Right forelimb (tissue), 1 donor: ENCODE measurements around the gene DCTD.

ENCODE experiments used
- DNase-seq: peaks from one replicate; pipeline ENCODE4 v3.0.0-alpha.2; 2018

The DCTD gene

DNA sequence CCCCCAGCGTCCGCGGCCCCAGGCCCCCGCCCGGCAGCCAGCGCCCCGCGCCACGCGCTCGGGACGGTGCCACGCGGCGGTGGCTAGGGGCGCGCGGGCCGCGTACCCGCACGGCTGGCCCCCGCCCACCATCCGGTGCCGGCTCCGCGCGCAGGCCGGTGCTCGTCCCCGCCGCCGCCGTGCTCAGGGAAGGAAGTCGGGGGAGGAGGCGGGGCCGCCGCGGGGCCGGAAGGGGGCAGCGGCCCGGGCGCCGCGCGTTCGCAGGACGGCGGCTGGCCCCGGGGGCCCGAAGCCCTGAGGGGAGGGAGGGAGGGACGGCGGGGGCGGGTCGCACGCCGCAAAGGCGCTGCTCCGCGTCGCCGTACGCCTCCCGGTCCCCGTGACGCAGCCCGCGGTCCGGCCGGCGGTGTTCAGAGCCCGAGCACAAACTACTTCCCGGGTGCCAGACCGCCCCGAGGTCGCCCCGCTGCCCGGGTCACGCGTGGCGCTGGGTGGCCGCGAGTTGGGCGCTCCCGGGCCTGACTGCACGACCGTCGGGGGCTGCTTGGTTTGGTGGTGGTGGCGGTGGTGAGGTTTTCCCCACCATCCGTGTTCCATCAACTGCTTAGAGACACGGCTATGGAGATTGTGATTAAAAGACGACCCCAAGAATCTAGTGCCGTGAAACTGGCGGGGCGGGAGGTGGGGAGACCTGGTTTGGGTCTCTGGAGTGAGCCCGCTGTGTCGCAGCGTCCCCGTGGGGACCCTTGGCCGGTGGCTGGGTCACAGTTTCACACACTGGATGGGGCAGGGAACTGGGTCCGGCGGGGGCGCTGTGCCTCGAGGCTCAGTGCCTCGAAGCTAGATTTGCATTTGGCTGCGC, at the start of gene DCTD:
Gene DCTD (minus strand): TSS at position 205 of the 862 bp plus-strand sequence. CDS start 1,818 bp downstream, outside the sequence.
- peak; percentile 84 for DNase-seq

DNA sequence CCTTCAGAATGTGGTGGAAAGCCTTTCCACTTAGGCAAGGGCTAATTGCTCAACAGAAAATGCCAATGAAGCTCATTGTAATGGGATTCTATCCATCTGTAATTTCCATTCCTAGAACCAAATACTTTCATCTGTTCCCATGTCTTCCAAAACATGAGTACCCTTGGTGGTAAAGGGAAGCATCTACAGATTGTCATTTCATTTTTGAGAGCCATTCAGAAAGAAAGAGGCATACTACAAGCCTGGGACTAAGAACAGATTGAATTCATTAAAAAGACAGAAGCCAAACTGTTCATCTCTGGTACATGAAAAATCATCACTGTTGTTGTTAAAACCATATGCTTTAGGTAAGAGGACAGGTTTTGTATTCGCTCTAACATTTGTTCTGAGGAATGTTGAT, 43.6 kb upstream of the DCTD start:
- no peak for DNase-seq

DNA sequence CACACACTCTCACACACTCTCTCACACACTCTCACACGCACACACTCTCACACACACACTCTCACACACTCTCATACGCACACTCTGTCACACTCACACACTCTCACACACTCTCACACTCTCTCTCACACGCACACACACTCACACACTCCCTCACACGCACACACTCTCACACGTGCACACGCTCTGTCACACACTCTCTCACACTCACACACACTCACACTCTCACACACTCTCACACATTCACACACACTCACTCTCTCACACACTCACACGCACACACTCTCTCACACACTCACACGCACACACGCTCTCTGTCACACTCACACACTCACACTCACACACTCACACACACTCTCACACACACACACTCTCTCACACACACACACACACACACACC, 43.0 kb upstream of the DCTD start:
- DNase-seq, result no peak

DNA sequence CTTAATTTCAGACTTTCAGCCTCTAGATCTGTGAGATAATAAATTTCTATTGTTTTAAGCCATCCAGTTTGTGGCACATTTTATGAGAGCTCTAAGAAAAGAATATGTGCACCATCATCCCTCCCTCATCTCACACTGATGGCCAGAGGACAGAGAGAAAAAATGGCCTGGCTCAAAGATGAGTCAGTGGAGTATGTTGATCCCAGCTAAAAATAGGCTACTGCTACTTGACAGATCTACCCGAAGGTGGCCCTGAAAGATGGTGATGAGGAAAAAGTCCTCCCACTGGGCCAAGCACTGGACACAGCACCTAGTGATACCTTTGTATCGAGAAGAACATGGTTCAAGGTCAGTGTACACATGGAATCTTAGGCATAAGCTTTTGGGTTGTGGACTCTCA, 38.2 kb upstream of the DCTD start:
- DNase-seq, result no peak

DNA sequence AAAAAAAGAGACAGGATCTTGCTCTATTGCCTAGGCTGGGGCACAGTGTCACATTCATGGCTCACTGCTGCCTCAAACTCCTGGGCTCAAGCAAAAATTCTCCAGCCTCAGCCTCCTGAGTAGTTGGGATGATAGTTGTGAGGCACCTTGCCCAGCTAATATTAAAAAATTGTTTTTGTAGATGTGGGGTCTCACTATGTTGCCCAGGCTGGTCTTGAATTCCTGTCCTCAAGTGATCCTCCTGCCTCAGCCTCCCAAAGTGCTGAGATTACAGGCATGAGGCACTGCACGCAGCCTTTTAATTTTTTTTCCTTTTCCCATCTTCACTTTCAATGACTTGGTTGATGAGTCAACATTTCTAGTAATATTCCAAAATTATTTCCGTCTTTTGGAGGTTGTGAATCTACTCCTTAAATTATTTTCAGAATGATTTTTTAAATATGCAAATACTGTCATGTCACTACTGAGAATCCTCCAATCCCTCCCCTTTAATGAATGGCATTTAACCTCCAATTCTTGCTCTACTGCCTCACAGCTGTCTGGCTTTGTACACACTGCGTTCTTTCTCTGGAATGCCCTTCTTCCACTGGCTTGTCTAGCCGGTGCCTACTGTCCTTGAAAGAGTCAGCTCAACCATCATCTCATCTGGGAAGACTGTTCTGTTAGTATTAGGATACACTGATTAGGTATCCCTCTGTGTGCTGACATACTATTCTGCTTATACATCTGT, 27.5 kb upstream of the DCTD start:
- DNase-seq, result no peak

DNA sequence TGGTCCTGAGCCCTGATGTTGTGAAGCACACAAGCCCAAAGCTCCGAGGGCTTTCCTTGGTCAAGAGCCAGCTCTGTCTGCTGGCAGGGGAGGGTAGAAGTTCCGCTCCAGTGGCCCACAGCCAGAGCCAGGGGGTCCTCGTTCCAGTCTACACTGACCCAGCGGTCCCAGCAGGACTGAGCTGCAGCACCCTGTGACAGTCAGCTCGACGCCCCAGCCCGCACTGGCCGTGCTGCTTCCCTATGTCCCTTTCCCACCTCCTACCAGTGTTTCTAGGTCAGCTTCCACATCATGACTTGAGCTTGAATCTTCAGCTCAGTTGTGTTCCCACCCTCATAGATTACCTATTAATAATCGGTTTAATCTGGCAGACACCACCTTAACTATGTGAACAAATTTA, 22.5 kb upstream of the DCTD start:
- no peak for DNase-seq

DNA sequence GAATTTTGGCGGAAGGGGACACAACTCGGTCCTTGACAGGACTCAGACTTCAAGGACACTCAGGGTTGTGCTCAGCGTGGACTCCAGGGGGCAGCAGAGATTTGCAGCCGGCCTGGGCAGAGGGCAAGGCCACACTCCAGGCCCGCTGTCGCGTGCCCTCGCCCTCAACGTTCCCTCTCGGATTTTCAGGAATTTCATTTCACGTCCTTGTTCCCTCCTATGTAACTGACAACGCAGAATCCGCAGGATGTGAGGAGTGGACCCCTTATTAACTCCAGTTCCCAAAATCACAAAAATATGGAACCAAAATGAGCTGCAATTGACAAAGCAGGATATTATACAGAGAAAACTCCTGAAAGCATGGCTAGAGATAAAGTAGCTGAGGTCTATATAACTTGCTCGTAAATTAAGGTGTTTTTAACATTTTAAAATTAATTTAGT, 21.0 kb upstream of the DCTD start:
- DNase-seq, result peak; percentile 73

DNA sequence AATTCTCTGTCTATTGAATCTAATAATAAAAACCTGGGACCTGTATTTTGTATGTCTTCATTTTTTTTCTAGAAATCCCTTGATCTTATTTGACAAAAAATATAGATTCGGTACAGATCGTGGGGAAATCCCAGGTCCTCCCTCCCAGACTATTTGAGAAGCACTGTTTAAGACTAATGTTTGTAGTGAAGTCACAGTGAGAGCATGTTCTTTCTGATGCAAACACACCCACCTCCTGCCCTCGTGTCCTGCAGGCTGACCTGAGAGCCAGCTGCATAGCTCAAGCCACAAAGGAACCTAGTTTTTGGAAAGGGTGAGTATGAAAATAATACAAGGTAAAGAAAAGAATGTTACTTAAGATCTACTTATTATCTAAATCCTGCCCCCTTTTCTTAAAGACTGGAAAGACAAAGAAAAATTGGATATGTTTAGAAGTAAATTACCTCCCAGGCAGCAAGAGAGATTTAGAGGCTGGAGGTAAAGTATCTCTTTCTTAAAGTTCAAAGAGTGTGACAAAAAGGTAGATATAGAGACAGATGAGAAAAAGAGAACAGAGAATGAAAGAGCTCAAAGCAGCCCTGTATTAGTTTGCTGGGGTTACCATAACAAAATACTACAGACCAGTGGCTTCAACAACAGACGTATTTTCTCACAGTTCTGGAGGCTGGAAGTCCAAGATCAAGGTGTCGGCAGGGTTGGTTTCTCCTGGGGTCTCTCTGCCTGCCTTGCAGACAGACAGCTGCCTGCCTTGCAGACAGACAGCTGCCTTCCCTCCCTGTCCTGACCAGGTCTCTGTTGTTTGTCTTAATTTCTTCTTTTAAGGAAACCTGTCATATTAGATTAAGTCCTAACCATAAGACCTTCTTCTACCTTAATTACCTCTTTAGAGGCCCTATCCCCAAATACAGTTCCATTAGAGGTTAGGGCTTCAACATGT, 20.4 kb upstream of the DCTD start:
- no peak for DNase-seq

DNA sequence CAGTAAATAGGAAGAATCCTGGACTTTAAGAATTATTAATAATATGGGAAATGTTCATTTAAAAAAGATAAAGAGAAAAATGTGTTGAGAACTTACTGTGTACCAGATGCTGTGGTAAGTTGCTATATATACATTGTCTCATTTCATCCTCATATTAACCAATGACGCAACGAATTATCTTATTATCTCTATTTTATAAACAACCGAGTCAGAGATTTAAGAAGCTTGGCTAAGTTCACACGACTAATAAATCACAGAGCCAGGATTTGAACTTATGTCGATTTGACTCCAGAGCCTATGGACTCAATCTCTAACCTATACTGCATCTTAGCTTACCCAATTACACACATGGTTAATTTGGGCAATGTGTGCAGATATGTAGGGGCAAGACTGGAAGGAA, 15.5 kb upstream of the DCTD start:
- DNase-seq, result no peak

DNA sequence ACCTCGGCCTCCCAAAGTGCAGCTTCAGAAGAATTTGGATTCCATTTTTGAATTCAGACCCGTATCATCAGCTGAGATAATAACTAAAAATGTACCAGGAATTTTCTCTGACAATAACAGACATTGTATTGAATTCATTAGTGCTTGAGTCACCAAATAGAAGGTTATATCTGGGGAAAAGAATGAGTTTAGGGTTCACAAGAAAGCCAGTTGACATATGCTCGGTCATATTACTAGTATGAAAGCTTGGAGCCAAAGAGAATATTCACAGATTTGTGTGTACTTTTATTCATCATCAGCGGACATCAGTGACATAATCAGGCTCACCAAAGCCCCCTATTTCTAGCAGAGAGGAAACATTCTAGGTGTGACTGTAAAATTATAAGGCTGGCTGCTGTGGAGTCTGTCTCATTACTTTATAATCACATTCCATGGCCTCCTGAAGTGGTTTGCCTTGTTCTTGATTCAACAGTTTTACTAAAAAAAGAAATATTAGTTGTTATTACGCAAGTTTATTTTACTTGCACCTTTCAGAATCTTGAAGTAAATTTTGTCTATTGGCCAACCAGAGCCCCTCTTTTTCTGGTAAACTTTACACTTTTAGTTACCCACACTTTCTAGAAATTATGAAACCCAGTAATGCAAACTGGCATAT, 14.6 kb upstream of the DCTD start:
- no peak for DNase-seq

DNA sequence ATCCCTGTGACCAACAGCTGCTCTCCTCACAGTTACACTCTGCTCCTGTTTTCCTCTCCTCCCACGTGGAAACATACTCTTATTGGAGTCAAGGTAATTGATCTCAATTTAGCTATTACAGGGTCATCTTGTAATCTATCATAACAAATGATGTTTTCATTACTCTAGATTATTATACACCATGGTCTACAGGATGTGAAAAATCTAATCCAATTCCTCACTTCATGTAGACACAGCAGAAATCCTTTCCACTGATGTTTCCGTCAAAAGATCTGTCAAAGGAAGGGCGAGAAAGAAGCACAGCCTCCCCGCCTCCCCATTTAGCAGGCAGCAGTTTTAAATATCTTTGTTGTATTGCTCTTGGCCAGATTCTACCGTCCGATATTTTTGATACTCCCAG, 13.7 kb upstream of the DCTD start:
- DNase-seq, result no peak

DNA sequence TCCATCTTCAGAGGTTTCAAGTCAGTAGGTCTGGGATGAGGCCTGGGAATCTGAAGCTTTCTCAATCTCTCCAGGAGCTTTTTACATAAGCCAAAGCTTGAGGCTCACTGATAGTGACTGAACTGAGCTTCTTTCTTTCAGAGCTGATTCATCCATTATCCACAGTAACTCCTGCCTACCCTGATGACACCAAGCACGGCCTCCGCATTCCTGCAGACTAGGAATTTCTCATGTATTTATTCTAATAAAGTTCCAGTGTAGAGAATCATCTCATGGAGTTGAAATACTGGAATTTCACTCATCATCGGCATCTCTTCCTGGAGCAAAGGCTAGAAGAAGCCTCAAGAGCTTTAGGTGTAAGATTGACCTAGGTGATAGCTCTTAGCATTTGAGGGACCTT, 12.1 kb upstream of the DCTD start:
- no peak for DNase-seq

DNA sequence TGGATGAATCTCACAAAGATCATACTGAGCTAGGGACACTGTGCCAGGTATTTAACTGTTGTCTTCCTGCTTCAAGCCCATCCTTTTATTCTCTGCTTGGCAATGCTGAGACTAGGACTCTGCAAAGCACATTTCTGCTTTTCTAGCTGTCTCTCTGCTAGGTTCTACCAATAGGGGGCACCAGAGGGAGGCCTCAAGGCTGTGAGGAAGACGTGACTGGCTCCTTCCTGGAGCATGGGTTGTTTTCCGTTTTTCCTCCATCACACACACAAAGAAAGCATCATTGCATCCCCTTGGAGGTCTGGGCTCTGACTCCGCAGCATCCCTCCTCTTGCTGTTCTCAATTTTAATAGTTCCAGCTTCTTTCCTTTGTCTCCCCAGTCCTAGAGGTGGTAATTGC, 10.9 kb upstream of the DCTD start:
- DNase-seq, result no peak

DNA sequence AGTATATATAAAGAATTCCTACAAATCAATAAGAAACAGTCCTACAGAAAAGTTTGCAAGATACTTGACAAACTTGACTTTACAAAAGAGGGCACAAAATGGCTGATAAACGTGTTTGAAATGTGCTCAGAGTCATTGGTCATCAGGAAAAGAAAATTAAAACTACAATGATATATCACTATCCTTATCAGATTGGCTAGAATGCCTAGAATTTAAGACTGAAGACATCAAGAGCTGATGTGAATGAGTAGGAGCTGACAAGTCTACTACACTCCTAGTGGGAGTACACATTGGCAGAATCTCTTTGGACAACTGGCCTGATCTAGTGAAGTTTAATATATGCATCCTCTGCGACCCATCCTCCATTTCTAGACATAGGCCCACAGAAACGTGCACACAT, 10.3 kb upstream of the DCTD start:
- DNase-seq, result no peak

DNA sequence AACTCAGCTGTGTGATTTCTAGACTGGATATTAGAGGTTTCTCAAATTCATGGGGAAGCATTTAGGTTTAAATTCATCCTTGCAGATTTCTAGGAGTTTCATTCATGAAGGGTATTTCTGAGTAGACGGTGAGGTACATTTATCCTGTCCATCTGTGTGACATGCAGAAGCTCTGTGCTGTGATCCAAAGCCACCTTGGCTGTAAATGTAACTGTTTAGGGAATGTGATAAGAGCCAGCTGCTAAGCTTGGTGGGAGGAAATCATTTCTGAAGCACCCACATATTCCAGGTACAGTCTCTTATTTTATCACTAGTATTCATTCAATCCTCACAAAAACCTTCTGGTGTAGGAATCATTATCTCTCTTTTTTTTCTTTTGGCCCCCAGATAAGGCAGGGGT, 8.7 kb upstream of the DCTD start:
- no peak for DNase-seq

DNA sequence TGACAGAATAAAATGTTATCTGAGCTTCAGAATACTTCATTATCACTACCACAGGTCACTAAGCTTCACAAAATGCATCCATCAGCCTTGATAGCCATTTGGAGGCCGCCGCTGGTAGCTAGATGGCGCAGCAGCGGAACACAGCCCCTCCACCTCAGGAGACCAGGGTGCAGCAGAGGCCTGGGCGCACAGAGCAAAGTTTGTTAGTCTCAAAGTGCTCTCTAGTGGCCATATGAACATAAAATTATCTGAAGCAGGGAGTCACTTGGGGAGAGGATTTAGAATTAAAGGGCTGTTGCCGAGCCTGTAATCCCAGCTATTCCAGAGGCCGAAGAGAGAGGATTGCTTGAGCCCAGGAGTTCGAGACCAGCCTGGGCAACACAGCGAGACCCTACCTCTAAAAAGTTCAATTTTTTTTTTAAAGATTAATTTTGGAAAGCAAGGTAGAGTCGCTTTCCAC, 8.1 kb upstream of the DCTD start:
- DNase-seq, result no peak

DNA sequence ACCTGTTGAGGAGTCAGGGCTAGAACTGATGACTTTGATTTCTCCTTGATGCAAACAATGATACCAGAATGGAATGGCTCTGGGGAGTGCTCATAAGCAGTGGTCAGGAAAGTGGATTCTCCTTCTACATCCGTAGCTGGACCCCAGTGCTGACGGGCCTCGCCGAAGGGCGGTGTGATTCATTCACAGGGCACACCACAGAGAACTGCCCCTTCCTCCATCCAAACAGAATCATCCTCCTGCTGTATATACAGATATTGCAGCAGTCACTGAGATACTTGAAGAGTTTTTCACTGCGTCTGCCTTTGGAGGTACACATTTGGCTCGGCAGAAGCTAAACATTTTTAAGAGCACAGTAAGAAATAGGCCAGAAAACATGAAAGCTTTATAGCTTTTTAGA, 7.3 kb upstream of the DCTD start:
- no peak for DNase-seq

DNA sequence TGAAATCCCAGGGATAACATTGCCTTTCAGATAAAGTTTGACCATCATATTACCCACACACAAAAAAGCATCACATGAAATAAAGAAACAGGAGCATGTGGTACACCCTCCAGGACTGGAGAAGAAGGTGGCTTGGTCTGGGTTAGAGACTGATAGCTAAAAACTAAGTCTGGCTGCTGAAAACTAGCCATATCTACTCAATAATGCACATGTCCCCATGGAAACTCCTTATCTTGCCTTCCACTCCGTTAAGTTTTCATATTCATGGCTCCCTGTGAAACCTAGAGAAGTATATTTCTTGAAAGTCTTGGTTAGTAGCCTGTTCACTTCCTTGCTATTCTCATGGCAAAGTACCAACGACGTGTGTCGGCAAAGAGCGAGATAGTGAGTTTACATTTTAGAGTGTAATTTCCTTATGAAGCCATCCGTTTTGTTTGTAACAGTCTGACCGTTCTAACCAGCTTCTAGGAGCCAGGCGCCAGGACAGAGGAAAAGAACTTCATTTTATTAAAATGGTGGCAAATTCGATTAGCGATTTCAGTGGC, 6.7 kb upstream of the DCTD start:
- DNase-seq, result no peak

DNA sequence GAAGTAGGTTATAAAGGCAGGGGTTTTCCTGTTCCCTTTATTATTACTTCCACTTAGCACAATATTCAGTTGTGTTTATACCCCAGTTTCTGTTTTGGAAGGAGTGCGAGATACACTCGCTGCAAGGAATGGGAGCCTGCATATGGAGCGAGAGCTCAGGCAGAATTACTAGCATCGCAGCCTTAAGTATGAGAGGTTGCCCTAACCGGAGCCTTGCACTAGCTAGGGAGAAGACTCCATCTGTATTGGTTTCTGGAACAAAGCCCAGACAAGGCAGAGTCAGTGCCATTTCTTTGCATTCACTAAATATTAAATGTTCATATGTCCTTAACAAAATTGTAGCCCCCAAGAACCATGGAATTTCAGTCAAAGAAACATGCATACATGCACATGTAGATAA, 6.2 kb upstream of the DCTD start:
- no peak for DNase-seq

DNA sequence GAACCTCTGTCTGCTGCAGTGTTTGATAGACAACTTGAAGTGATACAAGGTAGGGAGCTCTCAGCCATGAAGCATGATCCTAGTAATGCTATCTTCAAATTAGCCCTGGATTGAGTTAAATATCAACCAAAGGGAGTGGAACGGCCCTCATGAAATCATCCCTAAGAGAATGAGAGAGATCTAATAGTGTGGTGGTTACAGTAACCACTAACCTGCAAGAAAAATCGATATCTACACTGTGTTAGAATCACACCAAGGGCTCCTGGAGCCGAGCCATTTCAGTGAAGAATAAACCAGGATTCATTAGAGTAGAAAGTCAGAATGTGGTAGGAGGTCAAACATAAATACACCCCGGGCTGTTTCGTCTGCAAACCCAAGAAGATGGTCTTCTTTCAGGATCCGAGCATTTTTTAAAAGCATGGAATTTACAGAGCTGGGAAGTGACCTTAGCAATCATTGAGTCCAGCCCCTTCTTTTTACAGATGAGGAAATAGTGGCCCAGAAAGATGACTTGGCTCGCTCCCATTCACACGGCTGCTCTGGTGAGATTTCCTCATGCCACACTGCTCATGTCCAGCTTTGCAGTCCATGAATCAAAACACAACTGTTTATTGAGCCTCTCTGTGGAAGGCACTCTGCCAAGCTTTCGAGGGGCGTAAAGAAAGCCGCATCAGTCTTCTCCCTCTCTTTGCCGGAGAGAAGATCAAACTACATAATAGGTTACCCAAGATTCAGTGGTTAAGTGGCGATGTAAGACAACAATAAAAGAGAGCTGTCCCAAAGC, 5.5 kb upstream of the DCTD start:
- DNase-seq, result no peak

DNA sequence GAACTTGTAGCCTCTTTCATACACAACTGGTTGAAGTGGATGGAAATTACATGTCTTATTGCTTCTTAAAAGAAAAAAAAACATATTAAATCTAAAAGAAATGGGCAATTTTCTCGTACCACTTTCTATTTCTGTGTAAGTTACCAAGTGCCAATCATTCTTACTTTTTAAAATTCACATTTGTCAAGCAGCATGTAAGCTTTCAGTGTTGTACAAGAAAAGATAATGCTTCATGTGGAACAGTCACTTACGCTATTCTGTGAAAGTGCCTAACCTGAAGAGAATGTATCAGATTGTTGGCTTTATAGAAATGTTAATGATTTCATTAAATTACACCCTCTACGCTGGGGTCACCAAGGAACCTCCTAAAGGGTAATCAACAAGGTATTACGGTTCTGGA, 4.4 kb upstream of the DCTD start:
- DNase-seq, result no peak
